ENCODE results near the gene CD99L2. TPM values are rescaled to one million over a fixed set of nuclear protein-coding genes. Genes with fewer than 3 reads are reported as not detected.

The CD99L2 gene
- total RNA-seq, 1 experiment from 2014 or later = 8.6 TPM

DNA sequence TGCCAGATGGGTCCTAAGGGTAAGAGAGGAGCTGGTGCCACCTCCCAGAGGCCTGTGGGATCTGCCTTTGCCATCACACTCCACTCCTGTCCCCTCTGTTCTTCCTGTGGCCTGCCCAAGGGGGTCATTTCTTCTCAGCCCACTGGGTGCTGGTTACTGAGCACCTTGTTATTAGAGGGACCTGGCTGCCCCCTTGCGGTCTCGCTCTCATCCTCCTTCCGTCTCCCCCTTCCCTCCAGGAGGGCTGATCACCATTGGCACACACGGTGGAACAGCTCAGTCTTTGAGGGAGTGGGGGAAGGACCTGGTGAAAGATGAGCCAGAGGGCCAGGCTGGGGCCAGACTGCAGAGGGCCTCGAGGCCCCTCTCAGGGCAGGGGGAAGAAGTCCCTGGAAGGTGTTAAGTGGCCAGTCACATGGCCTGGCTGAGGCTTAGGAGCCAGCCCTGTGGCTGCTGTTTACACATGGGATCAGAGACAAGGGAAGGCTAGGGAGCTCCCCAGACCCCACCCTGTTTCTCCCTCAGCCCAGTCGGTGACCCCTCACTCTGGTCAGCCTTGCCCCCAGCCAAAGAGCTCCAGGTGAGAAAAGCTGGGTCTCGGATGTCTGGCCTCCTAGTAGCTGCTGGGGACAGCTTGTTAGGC, 137.2 kb downstream of the CD99L2 start:
- peaks cover 9% of the 10 kb centered on the region for H3K4me1 ChIP-seq (ENCODE audit: low read length)
- no peak overlapping the region for H2AFZ ChIP-seq (ENCODE audit: low read length)
- no peak overlapping the region for H3K27ac ChIP-seq (ENCODE audit: low read length)
- no peaks in the 10 kb centered on the region for H3K9me2 ChIP-seq (replicated peaks; ENCODE audit: insufficient read depth, low read length)
- DNase-seq = no peak
- H3K9ac ChIP-seq (ENCODE audit: low read length) = no peak overlapping the region
- H4K20me1 ChIP-seq (ENCODE audit: insufficient read depth, low read depth, low read length) = no peaks in the 10 kb centered on the region
- H3K4me3 ChIP-seq (ENCODE audit: low read length) = no peak overlapping the region
- no peaks in the 10 kb centered on the region for H3K27me3 ChIP-seq (ENCODE audit: low read length)
- H3K9me3 ChIP-seq (ENCODE audit: low read length) = no peaks in the 10 kb centered on the region
- H3K79me2 ChIP-seq (ENCODE audit: low read length) = no peaks in the 10 kb centered on the region
- 0 out of 2 replicates have a peak, but pooled peaks cover 5% of the 10 kb centered on the region for H3K36me3 ChIP-seq (ENCODE audit: insufficient read depth, low read length)
- H3K4me2 ChIP-seq (ENCODE audit: low read depth, low read length, poor library complexity, severe bottlenecking) = no peak overlapping the region

GRCh38 chrX:150759568-150760416, 138.7 kb downstream of the CD99L2 start:
- H3K27me3 ChIP-seq (ENCODE audit: low read length) = no peaks in the 10 kb centered on the region
- H3K9ac ChIP-seq (ENCODE audit: low read length) = no peak overlapping the region
- H3K36me3 ChIP-seq (ENCODE audit: insufficient read depth, low read length) = 0 out of 2 replicates have a peak, but pooled peaks cover 2% of the 10 kb centered on the region
- H3K9me2 ChIP-seq (replicated peaks; ENCODE audit: insufficient read depth, low read length) = no peaks in the 10 kb centered on the region
- no peak overlapping the region for H3K4me2 ChIP-seq (ENCODE audit: low read depth, low read length, poor library complexity, severe bottlenecking)
- H3K4me3 ChIP-seq (ENCODE audit: low read length) = no peak overlapping the region
- no peaks in the 10 kb centered on the region for H3K9me3 ChIP-seq (ENCODE audit: low read length)
- H4K20me1 ChIP-seq (ENCODE audit: insufficient read depth, low read depth, low read length) = no peaks in the 10 kb centered on the region
- H3K4me1 ChIP-seq (ENCODE audit: low read length) = peaks cover 9% of the 10 kb centered on the region
- no peak for DNase-seq
- H3K79me2 ChIP-seq (ENCODE audit: low read length) = no peaks in the 10 kb centered on the region
- no peak overlapping the region for H3K27ac ChIP-seq (ENCODE audit: low read length)
- no peak overlapping the region for H2AFZ ChIP-seq (ENCODE audit: low read length)

DNA sequence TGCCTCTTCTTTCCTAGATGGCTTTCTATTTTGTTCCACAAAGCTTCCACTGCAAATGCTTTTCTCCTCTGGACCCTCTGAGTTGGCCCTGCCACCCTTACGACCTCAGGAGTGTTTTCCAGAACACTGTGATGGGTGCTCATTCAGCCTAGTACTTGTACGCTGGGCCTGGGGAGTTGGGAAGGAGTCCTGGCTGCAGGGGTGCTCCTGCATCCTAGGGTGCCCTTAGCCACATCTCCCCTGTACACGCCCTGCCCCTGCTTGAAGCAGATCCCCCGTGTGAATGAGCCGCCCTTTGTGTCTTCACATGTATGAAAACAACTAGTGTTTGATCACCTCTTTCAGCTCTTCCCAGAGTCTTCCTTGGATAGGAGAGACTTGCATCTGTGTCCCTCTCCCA, 141.1 kb downstream of the CD99L2 start:
- H3K36me3 ChIP-seq (ENCODE audit: insufficient read depth, low read length) = peaks cover 8% of the 10 kb centered on the region; the same call in 1 of the 2 replicates
- no peak overlapping the region for H3K4me2 ChIP-seq (ENCODE audit: low read depth, low read length, poor library complexity, severe bottlenecking)
- H3K9ac ChIP-seq (ENCODE audit: low read length) = no peak overlapping the region
- no peaks in the 10 kb centered on the region for H3K9me2 ChIP-seq (replicated peaks; ENCODE audit: insufficient read depth, low read length)
- H4K20me1 ChIP-seq (ENCODE audit: insufficient read depth, low read depth, low read length) = no peaks in the 10 kb centered on the region
- no peak overlapping the region for H3K27ac ChIP-seq (ENCODE audit: low read length)
- no peaks in the 10 kb centered on the region for H3K27me3 ChIP-seq (ENCODE audit: low read length)
- no peaks in the 10 kb centered on the region for H3K79me2 ChIP-seq (ENCODE audit: low read length)
- H3K9me3 ChIP-seq (ENCODE audit: low read length) = no peaks in the 10 kb centered on the region
- no peak overlapping the region for H3K4me3 ChIP-seq (ENCODE audit: low read length)
- no peak for DNase-seq
- H3K4me1 ChIP-seq (ENCODE audit: low read length) = peaks cover 20% of the 10 kb centered on the region
- no peak overlapping the region for H2AFZ ChIP-seq (ENCODE audit: low read length)

DNA sequence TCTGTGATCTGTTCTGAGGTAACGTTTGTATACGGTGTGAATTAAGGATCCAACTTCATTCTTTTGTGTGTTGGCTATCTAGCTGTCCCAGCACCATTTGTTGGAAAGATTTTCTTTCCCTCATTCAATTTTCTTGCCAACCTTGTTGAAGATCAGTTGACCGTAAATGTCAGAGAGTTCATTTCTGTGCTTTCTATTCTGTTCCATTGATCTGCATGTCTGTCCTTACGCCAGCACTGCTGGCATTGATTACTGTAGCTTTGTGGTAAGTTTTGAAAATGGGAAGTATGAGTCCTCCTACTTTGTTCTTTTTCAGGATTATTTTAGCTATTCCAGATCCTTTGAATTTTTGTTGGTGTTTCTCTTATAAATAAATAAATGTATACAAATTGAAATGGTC, 144.5 kb downstream of the CD99L2 start:
- Histone ChIP-seq H3K4me1 (ENCODE audit: low read length) (peaks cover 20% of the 10 kb centered on the region), H3K9me3 (ENCODE audit: low read length) (no peaks in the 10 kb centered on the region), H4K20me1 (ENCODE audit: insufficient read depth, low read depth, low read length) (no peaks in the 10 kb centered on the region), H3K9me2 (replicated peaks; ENCODE audit: insufficient read depth, low read length) (no peaks in the 10 kb centered on the region), H3K27ac (ENCODE audit: low read length) (peak overlapping the region; percentile 43; the same call in 1 of the 2 replicates), H3K4me3 (ENCODE audit: low read length) (no peak overlapping the region), H3K9ac (ENCODE audit: low read length) (no peak overlapping the region), H2AFZ (ENCODE audit: low read length) (no peak overlapping the region), H3K27me3 (ENCODE audit: low read length) (no peaks in the 10 kb centered on the region), H3K36me3 (ENCODE audit: insufficient read depth, low read length) (peaks cover 8% of the 10 kb centered on the region; the same call in 1 of the 2 replicates), H3K4me2 (ENCODE audit: low read depth, low read length, poor library complexity, severe bottlenecking) (no peak overlapping the region), H3K79me2 (ENCODE audit: low read length) (no peaks in the 10 kb centered on the region)
- DNase-seq = no peak

- no peak overlapping the region for H3K4me3 ChIP-seq (ENCODE audit: low read length)
- H2AFZ ChIP-seq (ENCODE audit: low read length) = no peak overlapping the region
- H3K79me2 ChIP-seq (ENCODE audit: low read length) = no peaks in the 10 kb centered on the region
- peaks cover 20% of the 10 kb centered on the region for H3K4me1 ChIP-seq (ENCODE audit: low read length)
- H3K9me2 ChIP-seq (replicated peaks; ENCODE audit: insufficient read depth, low read length) = no peaks in the 10 kb centered on the region
- H3K36me3 ChIP-seq (ENCODE audit: insufficient read depth, low read length) = peaks cover 8% of the 10 kb centered on the region; the same call in 1 of the 2 replicates
- H3K4me2 ChIP-seq (ENCODE audit: low read depth, low read length, poor library complexity, severe bottlenecking) = peak overlapping the region; percentile 16
- H3K27me3 ChIP-seq (ENCODE audit: low read length) = no peaks in the 10 kb centered on the region
- no peaks in the 10 kb centered on the region for H4K20me1 ChIP-seq (ENCODE audit: insufficient read depth, low read depth, low read length)
- H3K9me3 ChIP-seq (ENCODE audit: low read length) = no peaks in the 10 kb centered on the region
- no peak overlapping the region for H3K9ac ChIP-seq (ENCODE audit: low read length)
- peak overlapping the region; percentile 43; the same call in 1 of the 2 replicates for H3K27ac ChIP-seq (ENCODE audit: low read length)
- DNase-seq = peak; percentile 45
Measured at GRCh38 chrX:150753357-150753756, 145.1 kb downstream of the CD99L2 start.

GRCh38 chrX:150752124-150752523, 146.3 kb downstream of the CD99L2 start:
- H4K20me1 ChIP-seq (ENCODE audit: insufficient read depth, low read depth, low read length) = no peaks in the 10 kb centered on the region
- H3K36me3 ChIP-seq (ENCODE audit: insufficient read depth, low read length) = peaks cover 8% of the 10 kb centered on the region; the same call in 1 of the 2 replicates
- H3K4me2 ChIP-seq (ENCODE audit: low read depth, low read length, poor library complexity, severe bottlenecking) = no peak overlapping the region
- H3K9me2 ChIP-seq (replicated peaks; ENCODE audit: insufficient read depth, low read length) = no peaks in the 10 kb centered on the region
- H3K4me3 ChIP-seq (ENCODE audit: low read length) = no peak overlapping the region
- DNase-seq = no peak
- H3K9ac ChIP-seq (ENCODE audit: low read length) = no peak overlapping the region
- H3K9me3 ChIP-seq (ENCODE audit: low read length) = no peaks in the 10 kb centered on the region
- H3K79me2 ChIP-seq (ENCODE audit: low read length) = no peaks in the 10 kb centered on the region
- H3K4me1 ChIP-seq (ENCODE audit: low read length) = peaks cover 10% of the 10 kb centered on the region
- H3K27me3 ChIP-seq (ENCODE audit: low read length) = no peaks in the 10 kb centered on the region
- no peak overlapping the region for H3K27ac ChIP-seq (ENCODE audit: low read length)
- H2AFZ ChIP-seq (ENCODE audit: low read length) = no peak overlapping the region

GRCh38 chrX:150736475-150736874, 162.0 kb downstream of the CD99L2 start:
- no peak overlapping the region for H2AFZ ChIP-seq (ENCODE audit: low read length)
- no peak overlapping the region for H3K27ac ChIP-seq (ENCODE audit: low read length)
- DNase-seq = no peak
- H3K27me3 ChIP-seq (ENCODE audit: low read length) = no peaks in the 10 kb centered on the region
- H3K79me2 ChIP-seq (ENCODE audit: low read length) = no peaks in the 10 kb centered on the region
- H4K20me1 ChIP-seq (ENCODE audit: insufficient read depth, low read depth, low read length) = no peaks in the 10 kb centered on the region
- H3K4me3 ChIP-seq (ENCODE audit: low read length) = no peak overlapping the region
- no peaks in the 10 kb centered on the region for H3K9me3 ChIP-seq (ENCODE audit: low read length)
- H3K4me2 ChIP-seq (ENCODE audit: low read depth, low read length, poor library complexity, severe bottlenecking) = no peak overlapping the region
- peaks cover 15% of the 10 kb centered on the region; the same call in 1 of the 2 replicates for H3K36me3 ChIP-seq (ENCODE audit: insufficient read depth, low read length)
- no peaks in the 10 kb centered on the region for H3K4me1 ChIP-seq (ENCODE audit: low read length)
- no peaks in the 10 kb centered on the region for H3K9me2 ChIP-seq (replicated peaks; ENCODE audit: insufficient read depth, low read length)
- no peak overlapping the region for H3K9ac ChIP-seq (ENCODE audit: low read length)

- H3K79me2 ChIP-seq (ENCODE audit: low read length) = no peaks in the 10 kb centered on the region
- H4K20me1 ChIP-seq (ENCODE audit: insufficient read depth, low read depth, low read length) = no peaks in the 10 kb centered on the region
- H3K9me2 ChIP-seq (replicated peaks; ENCODE audit: insufficient read depth, low read length) = no peaks in the 10 kb centered on the region
- no peaks in the 10 kb centered on the region for H3K27me3 ChIP-seq (ENCODE audit: low read length)
- no peaks in the 10 kb centered on the region for H3K4me1 ChIP-seq (ENCODE audit: low read length)
- H3K9me3 ChIP-seq (ENCODE audit: low read length) = no peaks in the 10 kb centered on the region
- H2AFZ ChIP-seq (ENCODE audit: low read length) = no peak overlapping the region
- H3K4me2 ChIP-seq (ENCODE audit: low read depth, low read length, poor library complexity, severe bottlenecking) = no peak overlapping the region
- 0 out of 2 replicates have a peak, but pooled peaks cover 6% of the 10 kb centered on the region for H3K36me3 ChIP-seq (ENCODE audit: insufficient read depth, low read length)
- no peak for DNase-seq
- H3K4me3 ChIP-seq (ENCODE audit: low read length) = no peak overlapping the region
- H3K9ac ChIP-seq (ENCODE audit: low read length) = no peak overlapping the region
- no peak overlapping the region for H3K27ac ChIP-seq (ENCODE audit: low read length)
Measured at GRCh38 chrX:150731795-150732194, 166.7 kb downstream of the CD99L2 start.
